ENCODE results near the gene KCNAB1. TPM values are rescaled to one million over a fixed set of nuclear protein-coding genes. Genes with fewer than 3 reads are reported as not detected.

The KCNAB1 gene
- total RNA-seq, 1 donor from 2014 or later: 3.2 TPM

DNA sequence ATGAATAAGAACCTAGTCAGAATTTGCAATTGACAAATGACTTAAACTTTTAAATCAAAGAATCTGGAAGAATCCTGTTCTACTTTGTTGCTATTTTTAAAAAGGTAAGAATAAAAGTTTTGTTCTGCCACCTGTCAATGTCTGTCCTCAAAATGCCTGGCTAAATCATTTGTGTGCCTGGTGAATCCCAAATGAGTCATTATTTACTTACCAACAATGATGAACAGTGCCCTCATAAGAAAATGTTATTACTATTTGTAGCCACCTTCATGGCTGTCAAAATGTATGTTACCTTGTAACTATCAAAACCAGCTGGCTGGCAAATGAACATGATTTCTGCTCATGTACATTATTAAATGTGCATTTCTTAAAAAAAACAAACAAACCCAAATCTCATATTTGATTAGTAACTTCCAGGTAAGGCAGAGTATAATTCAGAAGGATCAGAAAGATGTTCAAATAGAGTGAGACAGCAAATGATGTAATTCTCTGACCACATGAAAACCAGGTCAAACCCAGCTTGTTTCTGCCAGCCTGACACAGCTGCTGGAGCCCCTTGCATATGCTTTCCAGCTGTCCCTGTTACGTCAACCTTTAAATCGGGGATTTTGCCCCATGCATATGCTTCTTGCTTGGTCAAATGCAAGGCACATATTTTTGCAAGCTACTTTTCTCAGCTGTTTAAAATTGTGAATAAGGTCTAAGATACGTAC lies 296.6 kb downstream of the KCNAB1 start:
- no peaks in the 10 kb centered on the region for H3K9me3 ChIP-seq
- H3K36me3 ChIP-seq: no peaks in the 10 kb centered on the region
- H3K27ac ChIP-seq: no peak overlapping the region
- intact Hi-C loops (cut with DNase I): no loop called here
- H3K4me3 ChIP-seq: no peak overlapping the region
- ATAC-seq: no peak
- no peak for DNase-seq
- H3K4me1 ChIP-seq: no peaks in the 10 kb centered on the region
- H3K27me3 ChIP-seq: no peaks in the 10 kb centered on the region
- TF ChIP-seq, protein P1, sequence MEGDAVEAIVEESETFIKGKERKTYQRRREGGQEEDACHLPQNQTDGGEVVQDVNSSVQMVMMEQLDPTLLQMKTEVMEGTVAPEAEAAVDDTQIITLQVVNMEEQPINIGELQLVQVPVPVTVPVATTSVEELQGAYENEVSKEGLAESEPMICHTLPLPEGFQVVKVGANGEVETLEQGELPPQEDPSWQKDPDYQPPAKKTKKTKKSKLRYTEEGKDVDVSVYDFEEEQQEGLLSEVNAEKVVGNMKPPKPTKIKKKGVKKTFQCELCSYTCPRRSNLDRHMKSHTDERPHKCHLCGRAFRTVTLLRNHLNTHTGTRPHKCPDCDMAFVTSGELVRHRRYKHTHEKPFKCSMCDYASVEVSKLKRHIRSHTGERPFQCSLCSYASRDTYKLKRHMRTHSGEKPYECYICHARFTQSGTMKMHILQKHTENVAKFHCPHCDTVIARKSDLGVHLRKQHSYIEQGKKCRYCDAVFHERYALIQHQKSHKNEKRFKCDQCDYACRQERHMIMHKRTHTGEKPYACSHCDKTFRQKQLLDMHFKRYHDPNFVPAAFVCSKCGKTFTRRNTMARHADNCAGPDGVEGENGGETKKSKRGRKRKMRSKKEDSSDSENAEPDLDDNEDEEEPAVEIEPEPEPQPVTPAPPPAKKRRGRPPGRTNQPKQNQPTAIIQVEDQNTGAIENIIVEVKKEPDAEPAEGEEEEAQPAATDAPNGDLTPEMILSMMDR (IDR thresholded peaks at IDR 0.05): no peak

DNA sequence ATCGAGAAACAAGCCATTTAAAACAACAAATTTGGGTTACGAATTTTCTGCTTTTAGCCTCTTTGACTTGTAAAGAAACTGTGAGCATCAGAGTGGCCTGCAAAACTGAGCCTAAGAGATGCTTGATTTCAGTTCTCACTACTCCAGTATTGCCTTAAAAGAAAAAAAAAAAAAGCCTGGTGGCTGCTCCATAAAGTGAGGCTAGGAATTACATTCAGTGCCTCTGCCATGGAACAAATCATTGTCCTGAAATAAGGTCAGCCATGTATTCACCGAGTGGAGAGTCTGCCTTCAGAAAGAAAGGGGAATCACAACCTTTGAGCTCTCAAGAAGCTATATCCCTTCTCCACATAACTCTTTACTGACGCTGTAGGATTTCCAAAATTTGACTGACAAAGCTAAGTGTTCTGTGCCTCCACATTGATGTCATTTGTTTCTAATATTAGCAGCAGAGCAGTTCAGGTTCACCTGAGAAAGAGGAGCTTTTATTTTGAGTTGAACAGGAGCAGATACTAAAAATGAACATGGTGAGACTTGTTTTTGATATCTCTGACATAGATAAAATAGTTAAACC lies 297.3 kb downstream of the KCNAB1 start:
- no peak for ATAC-seq
- no peaks in the 10 kb centered on the region for H3K36me3 ChIP-seq
- DNase-seq: no peak
- no peaks in the 10 kb centered on the region for H3K9me3 ChIP-seq
- H3K27me3 ChIP-seq: no peaks in the 10 kb centered on the region
- intact Hi-C loops (cut with DNase I): no loop called here
- no peaks in the 10 kb centered on the region for H3K4me1 ChIP-seq
- no peak overlapping the region for H3K4me3 ChIP-seq
- TF ChIP-seq, protein P1 (IDR thresholded peaks at IDR 0.05): no peak
- H3K27ac ChIP-seq: no peak overlapping the region

DNA sequence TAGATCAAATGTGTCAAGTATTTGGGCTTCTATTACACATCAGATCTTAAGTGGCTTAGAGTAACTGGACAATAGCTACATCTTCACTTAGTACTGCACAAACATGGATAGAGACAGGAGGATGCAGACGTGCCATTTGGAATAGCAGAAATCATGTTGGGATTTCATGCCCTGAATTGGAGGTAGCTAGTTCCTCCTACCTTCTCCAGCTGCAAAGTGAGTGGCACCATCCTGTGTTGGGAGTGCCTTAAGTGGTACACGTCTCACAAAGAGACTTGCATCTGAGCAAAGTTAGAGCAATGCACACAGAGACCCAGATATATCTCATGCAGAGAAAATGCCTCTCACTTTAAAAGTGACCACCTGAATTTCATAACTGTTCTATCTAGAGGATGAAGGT lies 298.1 kb downstream of the KCNAB1 start:
- Histone ChIP-seq H3K4me3 (no peak overlapping the region), H3K27me3 (no peaks in the 10 kb centered on the region), H3K27ac (no peak overlapping the region), H3K9me3 (no peaks in the 10 kb centered on the region), H3K4me1 (no peaks in the 10 kb centered on the region), H3K36me3 (no peaks in the 10 kb centered on the region)
- no peak for ATAC-seq
- intact Hi-C loops (cut with DNase I): no loop called here
- TF ChIP-seq, protein P1 (IDR thresholded peaks at IDR 0.05): no peak
- DNase-seq: no peak

DNA sequence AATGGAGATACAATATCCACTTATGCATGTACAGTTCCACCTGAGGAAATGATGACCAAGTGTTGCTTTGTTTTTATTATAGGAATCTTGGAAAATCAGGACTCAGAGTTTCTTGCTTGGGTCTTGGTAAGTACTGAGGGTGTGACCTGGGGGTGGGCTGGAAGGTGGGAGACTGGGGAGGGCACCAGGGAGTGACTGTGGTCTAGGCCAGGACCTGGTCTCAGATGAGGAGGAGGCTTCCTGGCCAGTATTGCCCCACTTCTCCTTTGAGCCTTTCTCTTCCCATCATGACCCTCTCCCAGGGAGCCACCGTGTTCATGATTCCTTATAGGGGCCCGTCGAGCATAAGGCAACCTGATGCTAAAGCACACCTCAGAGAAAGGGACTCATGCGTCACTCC lies 301.2 kb downstream of the KCNAB1 start:
- H3K4me3 ChIP-seq: no peak overlapping the region
- H3K27me3 ChIP-seq: no peaks in the 10 kb centered on the region
- no peaks in the 10 kb centered on the region for H3K36me3 ChIP-seq
- H3K4me1 ChIP-seq: no peaks in the 10 kb centered on the region
- intact Hi-C loops (cut with DNase I): no loop called here
- DNase-seq: no peak
- H3K27ac ChIP-seq: no peak overlapping the region
- ATAC-seq: no peak
- TF ChIP-seq, protein P1 (IDR thresholded peaks at IDR 0.05): no peak
- H3K9me3 ChIP-seq: no peaks in the 10 kb centered on the region

GRCh38 chr3:156424758-156425157 lies 304.4 kb downstream of the KCNAB1 start:
- no peaks in the 10 kb centered on the region for H3K36me3 ChIP-seq
- H3K27ac ChIP-seq: no peak overlapping the region
- intact Hi-C loops (cut with DNase I): no loop called here
- ATAC-seq: no peak
- DNase-seq: no peak
- H3K4me3 ChIP-seq: no peak overlapping the region
- no peaks in the 10 kb centered on the region for H3K9me3 ChIP-seq
- TF ChIP-seq, protein P1 (IDR thresholded peaks at IDR 0.05): no peak
- H3K4me1 ChIP-seq: no peaks in the 10 kb centered on the region
- no peaks in the 10 kb centered on the region for H3K27me3 ChIP-seq
